GM12873 (cell line): ENCODE measurements around the gene SMIM20.

Source experiments
- TF ChIP-seq, protein P1 (sequence below): IDR thresholded peaks from 2 replicates; pipeline ENCODE4 v1.5.1; 2012; ENCODE audit warnings: low read depth, mild to moderate bottlenecking, moderate library complexity, low read length, control low read depth; ENCODE audit not compliant: insufficient read depth; ENCODE audit errors: missing control alignments

Gene SMIM20

GRCh38 chr4:25951390-25951952 lies 37.5 kb downstream of the SMIM20 start:
- TF ChIP-seq, protein P1, sequence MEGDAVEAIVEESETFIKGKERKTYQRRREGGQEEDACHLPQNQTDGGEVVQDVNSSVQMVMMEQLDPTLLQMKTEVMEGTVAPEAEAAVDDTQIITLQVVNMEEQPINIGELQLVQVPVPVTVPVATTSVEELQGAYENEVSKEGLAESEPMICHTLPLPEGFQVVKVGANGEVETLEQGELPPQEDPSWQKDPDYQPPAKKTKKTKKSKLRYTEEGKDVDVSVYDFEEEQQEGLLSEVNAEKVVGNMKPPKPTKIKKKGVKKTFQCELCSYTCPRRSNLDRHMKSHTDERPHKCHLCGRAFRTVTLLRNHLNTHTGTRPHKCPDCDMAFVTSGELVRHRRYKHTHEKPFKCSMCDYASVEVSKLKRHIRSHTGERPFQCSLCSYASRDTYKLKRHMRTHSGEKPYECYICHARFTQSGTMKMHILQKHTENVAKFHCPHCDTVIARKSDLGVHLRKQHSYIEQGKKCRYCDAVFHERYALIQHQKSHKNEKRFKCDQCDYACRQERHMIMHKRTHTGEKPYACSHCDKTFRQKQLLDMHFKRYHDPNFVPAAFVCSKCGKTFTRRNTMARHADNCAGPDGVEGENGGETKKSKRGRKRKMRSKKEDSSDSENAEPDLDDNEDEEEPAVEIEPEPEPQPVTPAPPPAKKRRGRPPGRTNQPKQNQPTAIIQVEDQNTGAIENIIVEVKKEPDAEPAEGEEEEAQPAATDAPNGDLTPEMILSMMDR = no peak

GRCh38 chr4:25953740-25954139 lies 39.7 kb downstream of the SMIM20 start:
- TF ChIP-seq, protein P1 = no peak

- TF ChIP-seq, protein P1 = no peak
These were observed 40.4 kb downstream of the SMIM20 start for GRCh38 chr4:25954293-25954904.

DNA sequence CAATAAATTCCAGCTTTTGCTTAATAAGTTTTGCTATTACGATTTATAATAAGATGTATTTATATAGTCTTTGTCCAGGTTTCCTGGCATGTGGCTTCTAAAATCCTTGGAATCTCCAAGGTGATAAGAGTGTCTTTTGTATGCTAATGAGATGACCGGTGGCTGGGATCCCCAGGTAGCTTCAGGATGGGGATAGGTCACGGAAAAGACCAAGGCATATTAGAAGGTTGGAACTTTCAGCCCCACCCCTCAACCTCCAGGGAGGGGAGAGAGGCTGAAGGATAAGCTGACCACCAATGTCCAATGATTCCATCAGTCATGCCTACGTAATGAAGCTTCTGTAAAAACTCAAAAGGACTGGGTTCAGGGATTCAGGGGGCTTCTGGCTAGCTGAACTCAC lies 41.7 kb downstream of the SMIM20 start:
- TF ChIP-seq, protein P1 = no peak

GRCh38 chr4:25956260-25956659 lies 42.2 kb downstream of the SMIM20 start:
- TF ChIP-seq, protein P1 = no peak

- TF ChIP-seq, protein P1 = no peak
These were observed 44.1 kb downstream of the SMIM20 start for GRCh38 chr4:25958110-25958509.

- TF ChIP-seq, protein P1 = no peak
These were observed 48.4 kb downstream of the SMIM20 start for GRCh38 chr4:25962393-25962792.
